GM12878 (cell line): ENCODE measurements around the gene PRR23B.

Source experiments
- ATF3 ChIP-seq: IDR thresholded peaks from 2 replicates; pipeline ENCODE4 v1.6.1; 2011; ENCODE audit warnings: low read depth, mild to moderate bottlenecking, low read length, moderate library complexity, borderline replicate concordance; ENCODE audit errors: extremely low read depth
- CTCF ChIP-seq, 3 experiments: IDR thresholded peaks in 2 of 3; conservative IDR thresholded peaks in 1 of 3; 2 replicates each; pipeline ENCODE4 v1.5.1; 2011; ENCODE audit warnings: low read depth in 3 of 3, low read length in 3 of 3, mild to moderate bottlenecking in 3 of 3, control low read depth in 2 of 3, moderate library complexity in 2 of 3, inconsistent platforms in 1 of 3, mixed read lengths in 1 of 3; ENCODE audit not compliant: control insufficient read depth in 2 of 3, insufficient read depth in 1 of 3; ENCODE audit errors: extremely low read depth in 1 of 3
- CUX1 ChIP-seq: IDR thresholded peaks from 2 replicates; pipeline ENCODE4 v1.6.1; 2012; ENCODE audit warnings: improper control_type of control experiment, low read depth, low read length; ENCODE audit not compliant: insufficient replicate concordance
- REST ChIP-seq: IDR thresholded peaks from 2 replicates; pipeline ENCODE4 v1.6.1; 2012; ENCODE audit warnings: mild to moderate bottlenecking, low read depth, low read length

- TF ChIP-seq REST (no peak), ATF3 (no peak), CUX1 (no peak), CTCF (IDR thresholded peaks at IDR 0.05 in 2 of 3, conservative IDR thresholded peaks at IDR 0.05 in 1 of 3; ENCODE audit: control insufficient read depth in 2 of 3, extremely low read depth in 1 of 3, insufficient read depth in 1 of 3, low read depth in 3 of 3, low read length in 3 of 3) (no peak)
Measured at GRCh38 chr3:139024968-139025367, 4.2 kb upstream of the PRR23B start.
